ENCODE results near the gene GTF2IRD2.
"Not testable (repeated sequence)": the region's sequence is repeated elsewhere in the genome, so short reads cannot be mapped to it uniquely, and the experiment has no call there.

Gene GTF2IRD2

GRCh38 chr7:74850833-74851721 lies at the start of gene GTF2IRD2:
GTF2IRD2 (minus strand) TSS chr7:74851605; CDS start chr7:74836378, 15,227 bp downstream.
- not testable (repeated sequence) for DNase-seq

DNA sequence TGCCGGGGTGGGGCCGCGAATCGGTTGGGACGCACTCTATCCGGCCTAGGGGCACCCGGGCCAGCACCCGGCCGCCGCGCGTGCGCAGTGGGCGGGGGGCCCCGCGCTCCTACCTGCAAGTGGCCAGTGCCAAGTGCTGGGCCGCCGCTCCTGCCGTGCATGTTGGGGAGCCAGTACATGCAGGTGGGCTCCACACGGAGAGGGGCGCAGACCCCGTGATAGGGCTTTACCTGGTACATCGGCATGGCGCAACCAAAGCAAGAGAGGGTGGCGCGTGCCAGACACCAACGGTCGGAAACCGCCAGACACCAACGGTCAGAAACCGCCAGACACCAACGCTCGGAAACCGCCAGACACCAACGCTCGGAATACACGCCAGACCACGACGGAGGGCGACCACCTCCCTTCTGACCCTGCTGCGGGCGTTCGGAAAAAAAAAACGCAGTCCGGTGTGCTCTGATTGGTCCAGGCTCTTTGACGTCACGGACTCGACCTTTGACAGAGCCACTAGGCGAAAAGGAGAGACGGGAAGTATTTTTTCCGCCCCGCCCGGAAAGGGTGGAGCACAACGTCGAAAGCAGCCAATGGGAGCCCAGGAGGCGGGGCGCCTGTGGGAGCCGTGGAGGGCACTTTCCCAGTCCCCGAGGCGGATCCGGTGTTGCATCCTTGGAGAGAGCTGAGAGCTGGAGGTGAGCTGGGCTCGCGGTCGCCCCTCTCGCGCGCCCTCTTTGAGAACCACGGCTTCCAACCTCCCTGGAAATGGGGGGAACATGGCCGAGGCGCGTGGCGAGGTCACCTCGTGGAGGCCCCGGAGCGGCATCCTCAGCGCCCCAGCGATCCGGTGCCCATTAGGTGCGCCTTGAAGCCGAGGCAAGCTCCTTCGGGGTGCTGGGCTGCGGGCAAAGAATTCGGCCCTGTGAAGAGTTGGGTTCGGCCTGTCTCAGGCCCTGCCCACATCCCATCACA lies 39.0 kb upstream of the GTF2IRD2 start:
- DNase-seq: peak; percentile 74

- DNase-seq: not testable (repeated sequence)
Measured at GRCh38 chr7:74889518-74890129, 38.2 kb upstream of the GTF2IRD2 start.

DNA sequence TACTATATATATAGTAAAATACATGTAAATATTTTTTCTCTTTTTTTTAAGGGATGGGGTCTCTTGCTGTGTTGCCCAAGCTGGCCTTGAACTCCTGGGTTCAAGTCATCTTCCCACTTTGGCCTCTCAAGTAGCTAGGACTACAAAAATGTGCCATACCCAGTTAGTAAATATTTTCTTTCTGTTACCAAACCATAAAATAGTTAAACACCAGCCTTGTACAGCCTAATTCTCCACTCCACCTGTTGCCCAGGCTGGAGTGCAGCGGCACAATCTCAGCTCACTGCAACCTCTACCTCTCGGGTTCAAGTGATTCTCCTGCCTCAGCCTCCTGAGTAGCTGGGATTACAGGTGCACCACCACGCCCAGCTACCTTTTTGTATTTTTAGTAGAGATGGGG lies 33.9 kb upstream of the GTF2IRD2 start:
- DNase-seq: not testable (repeated sequence)

- not testable (repeated sequence) for DNase-seq
Measured at GRCh38 chr7:74882110-74882509, 30.7 kb upstream of the GTF2IRD2 start.

- not testable (repeated sequence) for DNase-seq
Measured at GRCh38 chr7:74874748-74875512, 23.5 kb upstream of the GTF2IRD2 start.

GRCh38 chr7:74874104-74874747 lies 22.8 kb upstream of the GTF2IRD2 start:
- DNase-seq: not testable (repeated sequence)

GRCh38 chr7:74872542-74872941 lies 21.1 kb upstream of the GTF2IRD2 start:
- not testable (repeated sequence) for DNase-seq

DNA sequence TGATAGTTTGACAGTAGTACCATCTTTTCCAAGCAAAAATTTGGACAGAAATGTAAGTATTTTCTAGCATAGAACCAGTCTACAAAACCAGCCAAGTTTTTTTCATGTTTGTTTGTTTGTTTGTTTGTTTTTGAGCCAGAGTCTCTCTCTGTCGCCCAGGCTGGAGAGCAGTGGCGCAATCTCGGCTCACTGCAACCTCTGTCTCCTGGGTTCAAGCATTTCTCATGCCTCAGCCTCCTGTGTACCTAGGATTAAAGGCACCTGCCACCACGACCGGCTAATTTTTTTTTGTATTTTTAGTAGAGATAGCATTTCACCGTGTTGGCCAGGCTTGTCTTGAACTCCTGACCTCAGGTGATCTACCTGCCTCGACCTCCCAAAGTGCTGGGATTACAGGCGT lies 14.4 kb upstream of the GTF2IRD2 start:
- not testable (repeated sequence) for DNase-seq

GRCh38 chr7:74849853-74850252 lies 1.6 kb downstream of the GTF2IRD2 start:
- DNase-seq: not testable (repeated sequence)

- DNase-seq: not testable (repeated sequence)
Measured at GRCh38 chr7:74830411-74830810, 21.0 kb downstream of the GTF2IRD2 start.

DNA sequence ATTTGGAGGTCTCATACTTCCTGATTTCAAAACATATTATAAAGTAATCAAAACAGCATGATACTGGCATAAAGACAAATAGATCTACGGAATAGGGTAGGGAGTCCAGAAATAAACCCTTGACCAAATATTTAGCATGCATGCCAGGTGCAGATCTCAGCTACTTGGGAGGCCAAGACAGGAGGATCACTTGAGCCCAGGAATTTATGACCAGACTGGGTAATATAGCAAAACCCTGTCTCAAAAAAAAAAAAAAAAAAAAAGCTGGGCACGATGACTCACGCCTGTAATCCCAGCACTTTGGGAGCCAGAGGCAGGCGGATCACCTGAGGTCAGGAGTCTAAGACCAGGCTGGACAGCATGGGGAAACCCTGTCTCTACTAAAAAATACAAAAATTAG lies 21.4 kb downstream of the GTF2IRD2 start:
- not testable (repeated sequence) for DNase-seq

DNA sequence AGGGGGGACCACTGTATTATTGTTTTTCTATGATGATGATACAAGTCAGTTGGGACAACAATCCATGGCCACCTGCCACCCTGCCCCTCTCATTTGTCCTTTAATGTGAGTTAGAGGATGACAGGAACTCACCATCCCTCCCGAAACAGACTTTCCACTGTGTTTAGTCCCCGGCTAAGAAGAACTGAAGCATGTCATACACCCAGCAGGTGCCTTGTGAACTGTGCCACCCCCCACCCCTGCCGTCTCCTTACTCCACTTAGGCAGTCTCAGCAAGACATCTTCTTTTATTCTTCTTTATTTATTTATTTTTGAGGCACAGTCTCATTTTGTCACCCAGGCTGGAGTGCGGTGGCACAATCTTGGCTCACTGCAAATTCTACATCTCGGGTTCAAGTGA lies 30.1 kb downstream of the GTF2IRD2 start:
- DNase-seq: not testable (repeated sequence)

DNA sequence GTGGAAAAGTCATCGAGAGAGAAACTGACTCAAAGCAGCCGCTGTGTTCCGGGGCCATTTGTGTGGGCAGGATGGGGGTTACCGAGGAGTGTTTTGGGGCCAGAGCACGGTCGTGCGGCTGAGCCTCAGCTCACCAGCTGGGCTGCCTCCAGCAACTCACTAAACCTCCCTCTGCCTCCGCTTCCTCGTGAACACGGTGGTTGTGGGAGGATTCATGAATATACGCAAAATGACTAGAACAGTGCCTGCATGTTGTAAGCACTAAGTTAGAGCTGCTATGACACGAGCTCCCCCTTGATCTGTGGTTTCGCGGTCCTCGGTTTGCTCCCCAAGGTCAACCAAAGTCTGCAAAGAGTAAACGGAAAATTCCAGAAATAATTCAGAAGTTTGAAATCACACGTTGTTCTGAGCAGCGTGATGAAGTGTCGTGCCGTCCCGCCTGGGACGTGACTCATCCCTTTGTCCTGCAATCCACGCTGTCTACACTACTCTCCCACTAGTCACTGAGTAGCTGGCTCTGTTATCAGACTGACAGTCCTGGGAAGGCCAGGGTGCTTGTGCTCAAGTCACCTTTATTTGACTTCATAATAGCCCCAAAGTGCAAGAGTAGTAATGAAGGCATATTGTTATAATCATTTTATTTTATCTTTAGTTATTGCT lies 31.1 kb downstream of the GTF2IRD2 start:
- DNase-seq: not testable (repeated sequence)

GRCh38 chr7:74815882-74816281 lies 35.5 kb downstream of the GTF2IRD2 start:
- DNase-seq: not testable (repeated sequence)

GRCh38 chr7:74798644-74799043 lies 52.8 kb downstream of the GTF2IRD2 start:
- not testable (repeated sequence) for DNase-seq

- DNase-seq: not testable (repeated sequence)
Measured at GRCh38 chr7:74797848-74798622, 53.4 kb downstream of the GTF2IRD2 start.

DNA sequence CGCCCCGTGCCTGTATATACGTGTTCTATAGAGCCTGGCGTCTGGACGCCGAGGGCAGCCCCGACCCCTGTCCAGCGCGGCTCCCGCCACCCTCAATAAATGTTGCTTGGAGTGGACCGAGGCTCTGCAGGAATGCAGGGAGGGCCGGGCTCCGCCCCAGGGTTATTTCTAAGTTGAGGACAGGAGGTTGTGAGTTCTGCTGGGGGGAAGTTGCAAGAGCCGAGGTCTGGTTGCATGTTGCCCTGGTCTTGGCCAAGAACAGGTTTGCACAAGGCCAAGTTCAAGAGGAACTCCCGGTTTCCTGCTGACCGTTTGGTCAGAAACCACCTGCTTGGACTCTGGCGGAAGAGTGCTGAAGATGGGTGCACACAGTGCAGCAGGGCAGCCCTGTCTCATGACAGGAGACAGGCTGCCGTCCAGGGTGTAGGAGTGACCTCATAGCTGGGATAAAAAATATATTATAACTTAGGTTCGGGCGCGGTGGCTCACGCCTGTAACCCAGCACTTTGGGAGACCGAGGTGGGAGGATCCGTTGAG lies 62.1 kb downstream of the GTF2IRD2 start:
- not testable (repeated sequence) for DNase-seq

- peak; percentile 95 for DNase-seq
Measured at GRCh38 chr7:74788369-74789150, 62.8 kb downstream of the GTF2IRD2 start.

Measured in stimulated activated CD4-positive, alpha-beta T cell treated with anti-CD3 and anti-CD28 coated beads, Interleukin-4, amount 100 ng/mL, for 1 hour (primary cell).